Measurements from ENCODE around the gene PLCL1.

PLCL1 gene

DNA sequence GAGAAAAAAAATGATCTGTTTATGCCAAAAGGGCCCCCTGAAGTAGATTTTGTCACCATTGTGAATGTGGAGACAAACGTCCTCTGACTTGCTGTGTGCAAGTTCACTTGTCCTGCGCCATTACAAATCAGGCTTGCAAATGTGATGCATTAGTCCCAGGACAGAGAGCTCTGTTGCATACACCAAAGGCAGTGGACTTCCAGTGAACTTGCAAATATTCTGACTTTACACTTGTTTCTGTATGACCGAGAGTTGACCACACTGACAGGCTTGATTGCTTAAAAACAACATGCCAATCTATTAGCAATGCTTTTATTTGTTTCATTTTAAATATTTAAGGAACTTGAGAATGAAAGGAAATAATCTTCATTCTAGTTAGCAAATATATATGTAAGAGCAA is 293.2 kb downstream of the PLCL1 start:
- no peak overlapping the region for H3K4me3 ChIP-seq (replicated peaks in 1 of 2; ENCODE audit: low read depth in 2 of 2, low read length in 2 of 2)

GRCh38 chr2:198098386-198098785 is 294.0 kb downstream of the PLCL1 start:
- DNase-seq (ENCODE audit: low read depth in 2 of 2) = no peak
- TF ChIP-seq, protein P1, sequence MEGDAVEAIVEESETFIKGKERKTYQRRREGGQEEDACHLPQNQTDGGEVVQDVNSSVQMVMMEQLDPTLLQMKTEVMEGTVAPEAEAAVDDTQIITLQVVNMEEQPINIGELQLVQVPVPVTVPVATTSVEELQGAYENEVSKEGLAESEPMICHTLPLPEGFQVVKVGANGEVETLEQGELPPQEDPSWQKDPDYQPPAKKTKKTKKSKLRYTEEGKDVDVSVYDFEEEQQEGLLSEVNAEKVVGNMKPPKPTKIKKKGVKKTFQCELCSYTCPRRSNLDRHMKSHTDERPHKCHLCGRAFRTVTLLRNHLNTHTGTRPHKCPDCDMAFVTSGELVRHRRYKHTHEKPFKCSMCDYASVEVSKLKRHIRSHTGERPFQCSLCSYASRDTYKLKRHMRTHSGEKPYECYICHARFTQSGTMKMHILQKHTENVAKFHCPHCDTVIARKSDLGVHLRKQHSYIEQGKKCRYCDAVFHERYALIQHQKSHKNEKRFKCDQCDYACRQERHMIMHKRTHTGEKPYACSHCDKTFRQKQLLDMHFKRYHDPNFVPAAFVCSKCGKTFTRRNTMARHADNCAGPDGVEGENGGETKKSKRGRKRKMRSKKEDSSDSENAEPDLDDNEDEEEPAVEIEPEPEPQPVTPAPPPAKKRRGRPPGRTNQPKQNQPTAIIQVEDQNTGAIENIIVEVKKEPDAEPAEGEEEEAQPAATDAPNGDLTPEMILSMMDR (IDR thresholded peaks at IDR 0.05; ENCODE audit: low read depth, low read length) = no peak
- no peak overlapping the region for H3K4me3 ChIP-seq (replicated peaks in 1 of 2; ENCODE audit: low read depth in 2 of 2, low read length in 2 of 2)

More for the DNA sequence above, 293.2 kb downstream of the PLCL1 start:
- TF ChIP-seq, protein P1 (IDR thresholded peaks at IDR 0.05; ENCODE audit: low read depth, low read length) = no peak
- no peak for DNase-seq (ENCODE audit: low read depth in 2 of 2)

DNA sequence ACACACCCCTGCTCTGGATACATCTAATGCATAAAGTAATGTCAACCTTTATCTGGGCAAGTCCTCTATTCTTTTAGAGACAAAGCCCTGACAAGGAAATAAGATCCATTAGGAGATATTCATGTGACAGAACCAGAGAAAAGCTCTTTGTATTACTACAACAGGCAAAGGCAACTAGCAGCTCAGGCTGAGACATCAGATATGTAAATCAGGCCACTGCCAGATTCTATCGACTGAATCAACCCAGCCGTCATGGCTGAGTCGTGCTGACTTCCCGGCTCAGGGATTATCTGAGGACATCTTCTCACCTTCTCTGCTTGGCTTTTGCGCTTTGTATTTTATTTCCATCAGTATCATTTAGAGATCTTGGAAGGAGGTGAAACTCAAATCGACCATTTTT is 294.5 kb downstream of the PLCL1 start:
- DNase-seq (ENCODE audit: low read depth in 2 of 2) = peak in 1 of 2 donors; percentile 27
- TF ChIP-seq, protein P1 (IDR thresholded peaks at IDR 0.05; ENCODE audit: low read depth, low read length) = no peak
- H3K4me3 ChIP-seq (replicated peaks in 1 of 2; ENCODE audit: low read depth in 2 of 2, low read length in 2 of 2) = no peak overlapping the region

DNA sequence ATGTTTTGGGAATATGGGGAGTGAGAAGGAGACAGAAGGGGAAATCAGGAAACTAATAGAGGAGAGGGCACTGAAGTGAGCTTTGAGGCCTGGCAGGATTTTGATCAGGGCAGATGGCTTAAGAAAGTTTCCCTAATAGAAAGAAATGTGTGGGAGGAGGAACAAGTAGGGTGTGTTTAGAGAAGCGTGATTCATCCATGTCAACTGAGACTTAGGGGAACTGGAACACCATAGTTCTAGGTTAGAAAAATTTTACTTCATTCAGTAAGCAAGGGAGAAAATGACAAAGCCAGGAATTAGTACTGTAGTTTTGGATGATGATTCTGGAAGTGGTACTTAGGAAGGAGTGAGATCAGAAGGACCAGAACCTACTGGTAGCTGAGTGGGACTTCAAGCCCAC is 296.0 kb downstream of the PLCL1 start:
- no peak overlapping the region for H3K4me3 ChIP-seq (replicated peaks in 1 of 2; ENCODE audit: low read depth in 2 of 2, low read length in 2 of 2)
- TF ChIP-seq, protein P1 (IDR thresholded peaks at IDR 0.05; ENCODE audit: low read depth, low read length) = no peak
- DNase-seq (ENCODE audit: low read depth in 2 of 2) = peak; percentile 46 to 61

GRCh38 chr2:198101688-198102087 is 297.3 kb downstream of the PLCL1 start:
- no peak for DNase-seq (ENCODE audit: low read depth in 2 of 2)
- no peak overlapping the region for H3K4me3 ChIP-seq (replicated peaks in 1 of 2; ENCODE audit: low read depth in 2 of 2, low read length in 2 of 2)
- TF ChIP-seq, protein P1 (IDR thresholded peaks at IDR 0.05; ENCODE audit: low read depth, low read length) = no peak

DNA sequence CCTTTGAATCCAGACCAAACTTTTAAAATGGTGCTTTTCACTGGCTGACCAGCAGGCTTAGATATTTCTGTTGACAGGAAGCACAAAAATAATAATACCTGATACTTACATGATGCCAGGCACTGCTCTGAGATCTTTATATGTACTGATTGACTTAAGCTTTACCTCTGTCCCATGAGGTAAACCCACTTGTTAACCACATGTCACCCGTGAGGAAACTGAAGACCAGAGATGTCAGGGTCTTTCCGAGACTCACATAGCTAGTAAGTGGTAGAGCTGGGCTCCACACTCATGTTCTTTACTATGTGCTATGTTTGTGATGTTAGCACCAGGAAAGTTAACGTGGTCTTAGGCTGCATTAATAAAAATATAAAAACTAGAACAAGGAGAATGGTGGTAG is 297.7 kb downstream of the PLCL1 start:
- DNase-seq (ENCODE audit: low read depth in 2 of 2) = no peak
- TF ChIP-seq, protein P1 (IDR thresholded peaks at IDR 0.05; ENCODE audit: low read depth, low read length) = no peak
- no peak overlapping the region for H3K4me3 ChIP-seq (replicated peaks in 1 of 2; ENCODE audit: low read depth in 2 of 2, low read length in 2 of 2)

- no peak overlapping the region for H3K4me3 ChIP-seq (replicated peaks in 1 of 2; ENCODE audit: low read depth in 2 of 2, low read length in 2 of 2)
- no peak for DNase-seq (ENCODE audit: low read depth in 2 of 2)
- TF ChIP-seq, protein P1 (IDR thresholded peaks at IDR 0.05; ENCODE audit: low read depth, low read length) = no peak
Measured at GRCh38 chr2:198102856-198103255, 298.5 kb downstream of the PLCL1 start.
